Measurements from ENCODE around the gene TNP2.
A peak's percentile ranks its signal among the peaks of the same experiment; 100 is the strongest.

The TNP2 gene

GRCh38 chr16:11219178-11219577, 49.9 kb downstream of the TNP2 start:
- DNase-seq (ENCODE audit: low read depth): peak; percentile 45
- no peak overlapping the region for H3K4me3 ChIP-seq (replicated peaks; ENCODE audit: low read depth, low read length)
- no peak for TF ChIP-seq CTCF (IDR thresholded peaks at IDR 0.05; ENCODE audit: low read length, missing control alignments)

- no peak for DNase-seq (ENCODE audit: low read depth)
- peak; percentile 55 for TF ChIP-seq CTCF (IDR thresholded peaks at IDR 0.05; ENCODE audit: low read length, missing control alignments)
- H3K4me3 ChIP-seq (replicated peaks; ENCODE audit: low read depth, low read length): no peak overlapping the region
Observed at GRCh38 chr16:11218604-11218962, 50.5 kb downstream of the TNP2 start.
